Smooth muscle cell (in vitro differentiated cells): ENCODE results near the gene RAMP2. TPM values are rescaled to one million over a fixed set of nuclear protein-coding genes. Genes with fewer than 3 reads are reported as not detected.

Experiments used
- DNase-seq: peaks from one replicate; lab custom pipeline; 2025; ENCODE audit not compliant: unreplicated experiment; lab: John Stamatoyannopoulos, UW
- H2AFZ ChIP-seq: fragments of 200-600 bp; sonication (generic); 2 replicates; pipeline ENCODE4 v1.6.0; 2016; ENCODE audit warnings: antibody characterized with exemption, low read depth, mild to moderate bottlenecking
- H3F3A ChIP-seq: fragments of 200-600 bp; sonication (generic); 2 replicates; pipeline ENCODE4 v1.6.0; 2017; ENCODE audit warnings: antibody characterized with exemption, low read depth
- H3K27ac ChIP-seq: fragments of 200-600 bp; sonication (generic); 2 replicates; pipeline ENCODE4 v1.5.1; 2016; ENCODE audit warnings: low read depth, mild to moderate bottlenecking
- H3K27me3 ChIP-seq: fragments of 200-600 bp; sonication (generic); 2 replicates; pipeline ENCODE4 v1.6.1; 2016; ENCODE audit warnings: low read depth, mild to moderate bottlenecking
- H3K36me3 ChIP-seq: fragments of 200-600 bp; sonication (generic); 2 replicates; pipeline ENCODE4 v1.5.1; 2016; ENCODE audit warnings: low read depth
- H3K4me1 ChIP-seq: fragments of 200-600 bp; sonication (generic); 2 replicates; pipeline ENCODE4 v1.5.1; 2016; ENCODE audit warnings: low read depth
- H3K4me2 ChIP-seq: fragments of 200-600 bp; sonication (generic); 2 replicates; pipeline ENCODE4 v1.6.0; 2016; ENCODE audit warnings: mild to moderate bottlenecking
- H3K4me3 ChIP-seq: fragments of 200-600 bp; sonication (generic); 2 replicates; pipeline ENCODE4 v1.5.1; 2016; ENCODE audit warnings: mild to moderate bottlenecking
- H3K79me2 ChIP-seq: fragments of 200-600 bp; sonication (generic); 2 replicates; pipeline ENCODE4 v1.6.0; 2016; ENCODE audit warnings: low read depth, mild to moderate bottlenecking
- H3K9ac ChIP-seq: fragments of 200-600 bp; sonication (generic); 2 replicates; pipeline ENCODE4 v1.6.0; 2016; ENCODE audit warnings: low read depth
- H3K9me3 ChIP-seq: fragments of 200-600 bp; sonication (generic); replicated peaks from 2 replicates; pipeline ENCODE4 v1.5.1; 2016; ENCODE audit warnings: low read depth
- H4K20me1 ChIP-seq: fragments of 200-600 bp; sonication (generic); 2 replicates; pipeline ENCODE4 v1.6.0; 2016; ENCODE audit warnings: low read depth
- WGBS: methylation state at CpG from one replicate; pipeline ENCODE4 v1.1.7; 2016; ENCODE audit warnings: low lambda C conversion rate; 5-methylcytosine and 5-hydroxymethylcytosine counted together
- polyA plus RNA-seq: library from polyadenylated mRNA; unstranded; fragments of >200 nt; fragmentation: Nextera tagmentation; extraction: Ambion mirVana; gene quantifications from 2 replicates; pipeline ENCODE4 v1.2.1, GENCODE V29; 2016
- total RNA-seq: library from RNA; depleted of rRNA; stranded (reverse); fragments of >200 nt; gene quantifications from 2 replicates; pipeline ENCODE4 v1.2.3, GENCODE V29; 2014
- TF ChIP-seq, protein P1 (sequence below): fragments of 200-600 bp; sonication (generic); IDR thresholded peaks from 2 replicates; pipeline ENCODE4 v1.5.1; 2017; ENCODE audit warnings: borderline replicate concordance, mild to moderate bottlenecking, antibody characterized with exemption; ENCODE audit not compliant: insufficient read depth, poor library complexity, severe bottlenecking

The RAMP2 gene
- total and polyA plus RNA-seq, 2 experiments from 2014 or later: 8.9 to 25.7 TPM

GRCh38 chr17:42796066-42796758 is 35.2 kb downstream of the RAMP2 start:
- H3K27ac ChIP-seq: no peak overlapping the region
- no peaks in the 10 kb centered on the region for H3K27me3 ChIP-seq
- H2AFZ ChIP-seq: no peak overlapping the region
- no peak overlapping the region for H3K4me3 ChIP-seq
- over 99% methylated on average over 17 of the region's 18 CpGs for WGBS
- no peaks in the 10 kb centered on the region for H3F3A ChIP-seq
- TF ChIP-seq, protein P1, sequence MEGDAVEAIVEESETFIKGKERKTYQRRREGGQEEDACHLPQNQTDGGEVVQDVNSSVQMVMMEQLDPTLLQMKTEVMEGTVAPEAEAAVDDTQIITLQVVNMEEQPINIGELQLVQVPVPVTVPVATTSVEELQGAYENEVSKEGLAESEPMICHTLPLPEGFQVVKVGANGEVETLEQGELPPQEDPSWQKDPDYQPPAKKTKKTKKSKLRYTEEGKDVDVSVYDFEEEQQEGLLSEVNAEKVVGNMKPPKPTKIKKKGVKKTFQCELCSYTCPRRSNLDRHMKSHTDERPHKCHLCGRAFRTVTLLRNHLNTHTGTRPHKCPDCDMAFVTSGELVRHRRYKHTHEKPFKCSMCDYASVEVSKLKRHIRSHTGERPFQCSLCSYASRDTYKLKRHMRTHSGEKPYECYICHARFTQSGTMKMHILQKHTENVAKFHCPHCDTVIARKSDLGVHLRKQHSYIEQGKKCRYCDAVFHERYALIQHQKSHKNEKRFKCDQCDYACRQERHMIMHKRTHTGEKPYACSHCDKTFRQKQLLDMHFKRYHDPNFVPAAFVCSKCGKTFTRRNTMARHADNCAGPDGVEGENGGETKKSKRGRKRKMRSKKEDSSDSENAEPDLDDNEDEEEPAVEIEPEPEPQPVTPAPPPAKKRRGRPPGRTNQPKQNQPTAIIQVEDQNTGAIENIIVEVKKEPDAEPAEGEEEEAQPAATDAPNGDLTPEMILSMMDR: no peak
- H3K36me3 ChIP-seq: no peaks in the 10 kb centered on the region
- no peak overlapping the region for H3K4me2 ChIP-seq
- no peak for DNase-seq
- no peaks in the 10 kb centered on the region for H4K20me1 ChIP-seq
- H3K9me3 ChIP-seq: no peaks in the 10 kb centered on the region
- peaks cover 5% of the 10 kb centered on the region for H3K79me2 ChIP-seq
- peaks cover 9% of the 10 kb centered on the region for H3K4me1 ChIP-seq
- no peak overlapping the region for H3K9ac ChIP-seq

- peak overlapping the region; percentile 92 for H2AFZ ChIP-seq
- 92% methylated on average over 10 of the region's 10 CpGs for WGBS
Measured at GRCh38 chr17:42797067-42798007, 36.3 kb downstream of the RAMP2 start.

DNA sequence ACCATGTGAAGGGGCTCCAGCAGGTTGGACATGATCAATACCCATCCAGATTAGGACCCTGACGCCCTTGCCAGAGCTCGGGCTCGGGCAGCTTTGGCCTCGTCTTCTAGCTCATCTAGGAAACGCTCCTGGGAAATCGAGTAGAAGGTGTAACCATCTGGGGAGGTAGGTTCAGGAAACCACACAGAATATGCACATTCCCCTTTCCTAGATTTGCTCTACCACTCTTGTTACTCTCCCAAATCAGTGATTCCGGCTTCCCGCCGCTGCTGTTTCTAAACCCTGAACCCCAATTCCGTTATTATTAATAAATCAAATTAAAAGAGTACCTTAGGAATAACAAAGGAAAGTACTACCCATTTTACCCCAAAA is 37.0 kb downstream of the RAMP2 start:
- WGBS: 52% methylated on average over 10 of the region's 10 CpGs
- Histone ChIP-seq H3K27me3 (no peaks in the 10 kb centered on the region), H3K9me3 (no peaks in the 10 kb centered on the region), H3K4me3 (peak overlapping the region; percentile 92), H3K36me3 (no peaks in the 10 kb centered on the region), H2AFZ (peak overlapping the region; percentile 92), H3K9ac (peak overlapping the region; percentile 78), H3K4me2 (peak overlapping the region; percentile 97), H3K79me2 (peaks cover 5% of the 10 kb centered on the region), H3K27ac (no peak overlapping the region), H3K4me1 (peaks cover 9% of the 10 kb centered on the region), H4K20me1 (no peaks in the 10 kb centered on the region), H3F3A (no peaks in the 10 kb centered on the region)
- TF ChIP-seq, protein P1: no peak
- DNase-seq: no peak

More at GRCh38 chr17:42797067-42798007, 36.3 kb downstream of the RAMP2 start:
- peak overlapping the region; percentile 97 for H3K4me2 ChIP-seq
- H3F3A ChIP-seq: no peaks in the 10 kb centered on the region
- TF ChIP-seq, protein P1: no peak
- H3K9ac ChIP-seq: peak overlapping the region; percentile 78
- no peaks in the 10 kb centered on the region for H3K36me3 ChIP-seq
- H3K27ac ChIP-seq: no peak overlapping the region
- H4K20me1 ChIP-seq: no peaks in the 10 kb centered on the region
- H3K4me1 ChIP-seq: peaks cover 9% of the 10 kb centered on the region
- no peaks in the 10 kb centered on the region for H3K9me3 ChIP-seq
- no peaks in the 10 kb centered on the region for H3K27me3 ChIP-seq
- H3K79me2 ChIP-seq: peaks cover 5% of the 10 kb centered on the region
- H3K4me3 ChIP-seq: peak overlapping the region; percentile 92
- DNase-seq: no peak
